HG03469 (cell line): ENCODE results near the gene TMEM132C.

ENCODE experiments used
- ATAC-seq: cut with Tn5 transposase; IDR thresholded peaks from one replicate; pipeline ENCODE4 v1.9.1; 2021; ENCODE audit warnings: mild to moderate bottlenecking, moderate library complexity, moderate number of reproducible peaks; ENCODE audit not compliant: unreplicated experiment

TMEM132C gene

DNA sequence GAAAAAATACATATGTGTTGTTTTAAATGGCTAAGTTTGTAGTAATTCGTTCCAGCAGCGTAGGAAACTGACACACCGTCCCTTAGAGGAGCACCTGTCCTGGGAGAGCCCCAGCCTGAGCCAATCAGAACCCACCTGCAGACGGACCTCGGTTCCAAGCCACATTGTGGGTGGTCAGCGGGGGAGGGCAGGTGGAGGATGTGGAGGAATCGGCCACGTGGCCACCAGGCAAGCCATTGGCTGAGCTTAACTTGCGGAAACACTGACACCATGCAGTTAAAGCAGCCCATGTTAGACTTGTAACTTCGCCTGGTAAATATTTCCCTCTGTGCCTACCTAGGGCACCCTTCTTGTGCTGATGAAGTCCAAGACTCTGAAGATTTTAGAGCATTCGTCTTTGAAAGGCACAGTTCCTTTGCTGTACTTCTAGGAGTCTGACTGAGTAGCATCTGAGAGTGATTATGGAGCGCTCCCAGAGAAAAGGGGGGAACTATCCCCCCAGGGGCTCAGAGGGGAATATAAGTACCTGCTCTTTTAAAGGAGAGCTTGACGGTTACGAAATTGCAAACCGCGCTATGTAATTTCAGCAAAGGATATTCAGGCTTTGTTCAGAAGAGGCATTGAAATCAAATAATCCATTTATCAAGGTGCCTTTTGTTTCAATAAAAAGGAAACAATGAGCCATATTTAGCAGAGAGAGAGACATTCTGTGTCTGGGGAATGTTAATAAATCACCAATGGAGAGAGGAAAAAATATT is 135.7 kb downstream of the TMEM132C start:
- no peak for ATAC-seq

DNA sequence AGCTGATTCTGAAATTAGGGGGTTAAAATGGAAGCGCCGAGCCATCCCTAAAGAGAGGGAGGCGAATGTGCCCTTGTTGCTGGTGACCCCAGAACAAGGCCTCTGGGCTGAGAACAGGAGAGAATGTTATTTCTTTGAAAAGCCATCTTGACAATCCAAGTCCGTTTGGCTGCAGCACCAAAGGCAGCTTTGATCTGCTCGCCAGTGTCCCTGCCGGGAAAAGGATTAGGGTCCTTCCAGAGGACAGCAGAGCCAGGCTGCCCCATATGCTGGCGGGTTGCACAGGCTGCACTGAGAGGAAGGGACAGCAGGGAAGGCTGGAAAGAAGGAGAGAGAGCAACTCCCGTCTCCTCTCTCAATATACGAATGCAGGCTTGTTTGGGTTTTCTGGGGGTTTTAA is 141.7 kb downstream of the TMEM132C start:
- no peak for ATAC-seq

DNA sequence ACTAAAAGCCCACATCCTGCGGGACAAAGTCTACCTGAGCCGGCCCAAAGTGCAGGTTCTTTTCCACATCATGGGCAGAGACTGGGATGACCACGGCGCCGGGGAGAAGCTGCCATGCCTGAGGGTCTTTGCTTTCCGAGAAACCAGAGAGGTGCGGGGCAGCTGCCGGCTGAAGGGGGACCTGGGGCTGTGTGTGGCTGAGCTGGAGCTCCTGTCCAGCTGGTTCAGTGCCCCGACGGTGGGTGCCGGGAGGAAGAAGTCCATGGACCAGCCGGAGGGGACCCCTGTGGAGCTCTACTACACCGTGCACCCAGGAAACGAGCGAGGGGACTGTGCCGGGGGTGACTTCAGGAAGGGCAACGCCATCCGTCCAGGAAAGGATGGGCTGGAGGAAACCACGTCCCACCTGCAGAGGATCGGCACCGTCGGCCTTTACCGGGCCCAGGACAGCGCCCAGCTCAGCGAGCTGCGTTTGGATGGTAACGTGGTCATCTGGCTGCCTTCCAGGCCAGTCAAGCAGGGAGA is 148.1 kb downstream of the TMEM132C start:
- ATAC-seq: no peak

DNA sequence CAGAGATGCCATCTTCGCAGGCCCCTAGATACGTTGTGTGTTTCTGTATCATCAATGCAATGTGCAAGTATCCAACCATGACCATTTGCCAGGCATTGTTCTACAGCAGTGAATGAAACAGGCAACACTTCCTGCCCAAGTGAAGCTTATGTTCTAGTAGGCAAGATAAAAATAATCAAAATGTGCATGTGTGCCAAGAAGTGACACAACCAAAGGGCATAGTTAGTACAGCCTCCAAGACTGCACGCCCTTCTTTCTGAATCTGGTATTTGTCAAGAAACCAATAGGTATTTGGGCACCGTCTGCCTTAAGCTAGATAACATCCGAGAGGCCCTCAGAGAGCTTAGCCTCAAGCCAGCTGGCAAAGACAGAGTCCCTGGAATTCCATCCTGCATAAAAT is 152.0 kb downstream of the TMEM132C start:
- no peak for ATAC-seq

DNA sequence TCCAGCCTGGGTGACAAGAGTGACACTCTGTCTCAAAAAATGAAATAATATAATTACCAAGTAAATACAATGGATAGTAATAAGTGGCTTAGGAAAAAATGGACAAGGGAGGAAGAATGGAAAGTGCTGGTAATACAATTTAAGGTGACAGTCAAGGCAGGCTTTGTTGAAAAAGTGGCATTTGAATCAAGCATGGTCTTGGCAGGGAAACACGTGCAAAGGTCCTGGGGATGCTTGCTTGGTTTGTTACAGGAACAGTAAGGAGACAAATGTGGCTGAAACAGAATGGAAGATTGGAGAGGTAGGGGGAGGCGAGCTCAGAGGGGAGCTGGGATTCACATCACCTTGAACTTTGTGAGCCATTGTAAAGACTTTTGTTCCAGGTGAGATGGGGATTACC is 153.2 kb downstream of the TMEM132C start:
- ATAC-seq: no peak

DNA sequence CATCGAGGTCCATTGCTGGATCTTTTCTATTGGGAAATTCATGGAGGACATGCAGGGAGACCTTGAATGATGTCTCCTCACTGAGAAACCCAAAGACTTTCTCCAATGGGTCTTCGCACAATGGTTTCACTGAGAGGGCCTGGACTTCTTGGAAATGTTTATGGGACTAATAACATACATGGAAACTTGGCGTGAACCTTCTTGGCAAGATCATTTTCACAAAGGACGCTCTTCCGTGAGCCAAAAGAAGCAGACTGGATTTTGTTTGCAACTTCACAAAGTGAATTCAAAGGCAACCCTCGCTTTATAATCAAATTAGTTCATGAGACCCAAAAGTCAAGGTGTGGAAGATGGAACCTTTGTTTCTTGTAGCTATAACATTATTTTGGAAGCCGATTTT is 154.4 kb downstream of the TMEM132C start:
- ATAC-seq: no peak

DNA sequence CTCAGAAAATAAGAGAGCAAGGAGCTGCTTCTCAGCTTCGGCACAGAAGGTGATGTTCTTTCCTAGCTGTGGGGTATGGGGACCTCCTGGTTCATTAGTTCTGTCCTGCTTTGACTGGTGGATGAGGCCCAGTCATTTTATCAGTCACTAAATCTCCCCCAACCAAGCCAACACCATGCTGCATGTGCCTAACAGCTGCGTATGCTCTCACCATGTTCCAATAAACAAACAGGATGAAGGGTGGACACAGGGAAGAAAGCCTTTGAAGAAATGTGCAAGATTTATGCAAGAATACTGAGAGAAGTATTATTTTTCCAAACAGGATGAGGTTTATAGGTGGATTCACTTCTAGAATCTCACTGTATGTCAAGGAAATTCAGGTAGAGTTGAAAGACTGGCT is 156.2 kb downstream of the TMEM132C start:
- ATAC-seq: no peak

DNA sequence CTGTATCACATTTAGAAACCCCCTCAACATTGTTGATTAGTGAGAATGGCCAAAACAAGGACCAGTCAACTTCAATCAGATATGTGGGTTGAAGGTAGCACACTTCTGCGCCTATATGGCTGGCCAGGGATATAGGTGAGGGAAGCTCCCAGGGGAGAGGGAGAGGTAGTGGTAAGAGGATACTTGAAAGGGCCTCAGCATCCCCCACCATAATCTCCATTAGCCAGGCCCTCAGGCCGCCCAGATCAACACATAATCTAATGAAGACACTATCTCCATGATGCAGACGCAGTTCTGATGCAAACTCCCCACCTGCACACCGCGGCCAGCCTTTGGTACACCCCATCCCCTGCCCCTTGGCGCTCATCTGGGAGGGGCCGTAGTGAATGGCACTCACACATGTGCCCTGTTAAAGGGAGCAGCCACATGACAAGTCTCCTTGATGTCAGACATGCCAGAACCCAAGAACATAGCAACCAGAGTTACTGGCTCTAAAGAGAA is 158.0 kb downstream of the TMEM132C start:
- ATAC-seq: no peak

DNA sequence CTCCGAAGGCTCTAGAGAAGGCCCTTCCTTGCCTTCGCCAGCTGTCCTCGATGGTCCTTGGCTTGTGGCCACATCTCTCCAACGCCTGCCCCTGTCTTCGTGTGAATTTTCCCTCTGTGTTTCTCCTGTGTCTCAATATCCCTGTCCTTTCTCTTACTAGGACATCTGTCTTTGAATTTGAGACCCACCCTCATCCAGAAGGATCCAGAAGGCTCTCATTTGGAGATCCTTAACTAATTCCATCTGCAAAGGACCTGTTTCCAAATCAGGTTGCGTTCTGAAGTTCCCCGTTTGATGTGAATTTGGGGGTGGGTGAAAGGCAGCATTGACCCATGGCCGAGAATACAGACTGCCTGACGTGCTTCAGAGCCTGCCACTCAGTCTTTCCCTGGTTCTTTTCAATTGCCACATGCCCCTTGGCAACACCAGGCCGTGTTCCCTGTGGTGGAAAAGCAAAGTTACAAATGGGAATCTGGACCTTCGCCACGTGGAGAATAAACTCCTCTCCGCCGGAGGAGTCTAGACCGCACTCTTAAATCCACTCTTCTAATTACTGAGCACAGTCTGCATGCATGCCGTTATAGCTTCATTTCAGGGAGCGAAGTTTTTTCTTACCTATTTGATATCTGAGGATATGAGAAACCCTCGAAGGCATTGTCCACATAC is 158.8 kb downstream of the TMEM132C start:
- ATAC-seq: no peak

DNA sequence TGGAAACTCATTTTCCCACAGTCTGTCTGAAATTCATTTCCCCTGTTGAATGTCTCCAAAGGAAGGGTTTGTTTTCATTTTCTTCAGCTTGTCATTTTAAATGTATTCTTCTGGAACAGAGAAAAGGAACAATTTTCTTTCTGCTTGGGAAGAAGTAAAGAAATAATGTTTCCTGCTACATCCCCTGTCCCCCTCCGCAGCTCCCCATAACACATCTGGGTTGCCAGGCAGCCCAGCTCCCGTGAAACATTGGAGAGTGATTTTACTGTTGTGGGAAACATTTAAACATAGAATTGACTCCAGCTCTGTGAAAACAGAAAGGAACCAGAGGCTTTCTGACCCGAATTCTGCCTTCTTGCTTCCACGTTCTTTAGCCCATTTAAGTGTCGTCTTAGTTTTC is 159.5 kb downstream of the TMEM132C start:
- ATAC-seq: no peak

DNA sequence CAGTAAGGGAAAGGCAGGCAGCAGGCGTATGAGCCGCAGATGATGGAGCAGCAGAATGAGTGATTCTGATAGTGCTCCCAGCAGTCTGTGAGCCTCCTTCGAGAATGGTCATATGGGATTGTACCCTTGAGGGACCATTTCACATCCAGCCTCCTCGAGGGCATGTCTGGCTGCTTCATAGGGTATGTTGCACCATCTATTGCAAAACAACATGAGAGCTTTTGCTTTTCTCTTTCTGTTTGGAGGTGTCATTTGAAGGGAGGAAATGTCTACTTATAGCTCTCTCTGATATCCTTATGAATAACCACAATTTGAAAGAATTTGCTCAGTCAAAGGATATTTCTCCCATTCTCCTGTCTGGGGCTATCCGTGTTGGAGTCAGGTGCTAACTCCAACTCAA is 172.8 kb downstream of the TMEM132C start:
- no peak for ATAC-seq

DNA sequence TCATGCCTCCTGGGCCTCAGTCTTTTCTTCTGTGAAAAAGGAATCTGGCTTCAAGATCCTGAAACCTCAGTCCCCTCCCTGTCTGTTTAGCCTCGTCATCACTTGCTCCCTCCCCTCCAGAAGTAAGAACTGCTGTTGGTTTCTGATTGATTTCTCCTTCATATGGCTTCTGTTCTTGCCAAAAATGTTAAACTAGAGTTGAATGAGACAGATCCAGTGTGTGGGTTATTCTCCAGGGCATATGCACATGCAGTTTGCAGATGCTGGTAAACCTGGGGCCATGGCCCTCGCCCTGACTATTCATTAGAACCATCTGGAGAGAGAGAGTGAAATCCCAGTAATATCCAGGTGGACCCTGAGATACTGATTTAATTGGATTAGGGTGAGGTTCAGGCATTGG is 175.1 kb downstream of the TMEM132C start:
- ATAC-seq: no peak

DNA sequence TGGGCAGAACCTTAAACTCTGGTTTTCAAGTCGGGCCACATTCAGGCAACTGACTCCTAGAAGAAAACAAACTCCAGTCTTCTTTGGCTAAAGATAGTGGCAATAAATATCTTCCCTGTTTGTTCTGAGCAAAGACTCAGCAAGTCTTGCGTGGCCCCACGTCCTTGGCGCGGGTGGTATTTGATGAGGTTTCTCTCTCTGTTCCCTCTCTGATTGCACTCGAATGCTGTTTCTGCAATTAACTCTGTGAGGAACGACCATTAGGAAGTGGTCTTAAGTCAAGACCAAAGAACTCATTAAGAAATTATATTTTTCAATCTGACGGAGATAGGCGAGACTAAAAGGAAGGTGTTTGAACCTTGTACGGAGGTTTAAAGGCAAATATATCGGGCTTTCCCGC is 177.6 kb downstream of the TMEM132C start:
- ATAC-seq: no peak

DNA sequence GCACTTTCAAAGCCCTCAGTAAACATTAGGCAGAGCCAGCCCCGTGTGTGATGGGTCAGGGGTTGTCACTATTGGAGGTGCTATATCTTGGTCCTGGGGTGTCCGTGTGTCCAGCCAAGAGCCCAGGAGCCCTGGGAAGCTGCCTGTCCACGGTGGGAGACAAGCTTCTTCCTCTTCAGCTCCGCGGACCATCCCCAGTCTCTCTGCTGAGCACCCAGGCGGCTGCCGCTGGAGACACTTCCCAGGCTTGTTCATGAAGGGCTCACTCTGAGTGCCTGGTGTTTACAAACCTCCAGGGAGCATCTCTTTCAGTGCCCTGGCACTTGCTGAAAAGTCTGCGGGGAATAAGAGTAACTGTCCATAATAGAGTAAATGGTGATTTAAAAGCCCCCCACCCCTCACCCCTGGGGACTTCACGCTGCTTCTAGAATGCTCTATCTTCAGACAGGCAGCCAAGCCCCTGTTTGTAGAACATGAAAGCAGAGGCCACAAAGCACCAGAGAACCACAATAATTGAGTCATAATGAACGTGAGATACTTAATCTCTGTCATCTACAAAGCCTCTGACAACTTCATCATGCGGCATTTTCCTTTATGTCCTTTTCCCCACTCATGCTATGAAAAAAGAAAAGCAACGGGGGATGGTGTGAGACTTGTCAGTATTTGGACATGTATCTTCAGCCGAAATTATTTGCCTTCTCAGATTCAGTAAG is 178.6 kb downstream of the TMEM132C start:
- no peak for ATAC-seq

DNA sequence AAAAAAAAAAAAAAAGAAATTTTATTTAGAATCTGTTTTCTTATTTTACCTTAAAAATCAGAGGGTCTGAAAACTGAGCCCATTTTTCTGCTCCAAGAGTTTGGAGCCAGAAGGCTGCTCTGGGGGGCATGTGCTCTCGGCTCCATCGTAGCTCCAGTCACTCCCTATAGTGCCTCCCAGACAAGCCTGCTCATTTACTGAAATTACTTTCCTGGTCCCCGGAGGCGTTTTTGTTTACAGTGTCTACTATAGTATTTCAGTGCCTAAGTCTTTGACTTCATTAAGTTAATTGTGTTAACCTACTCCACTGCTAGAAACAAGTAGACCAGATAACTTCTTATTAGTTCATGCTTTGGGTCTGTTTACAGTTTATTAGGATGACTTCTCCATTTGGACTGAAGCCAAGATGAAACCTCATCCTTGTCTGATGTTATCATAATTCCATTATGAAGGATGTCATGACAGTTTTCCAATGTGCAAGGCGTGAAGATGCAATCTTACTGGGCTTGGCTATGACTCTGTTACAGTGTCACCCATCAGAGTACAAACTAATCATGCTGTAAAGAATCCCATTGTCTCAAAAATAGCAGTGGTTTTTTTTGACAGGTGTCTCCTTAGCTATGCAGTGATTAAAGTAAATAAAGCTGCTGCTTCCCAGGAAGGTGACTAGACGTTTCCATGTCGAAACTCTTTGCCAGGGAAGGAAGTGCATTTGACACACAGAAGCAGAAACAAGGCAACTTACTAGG is 182.3 kb downstream of the TMEM132C start:
- no peak for ATAC-seq

DNA sequence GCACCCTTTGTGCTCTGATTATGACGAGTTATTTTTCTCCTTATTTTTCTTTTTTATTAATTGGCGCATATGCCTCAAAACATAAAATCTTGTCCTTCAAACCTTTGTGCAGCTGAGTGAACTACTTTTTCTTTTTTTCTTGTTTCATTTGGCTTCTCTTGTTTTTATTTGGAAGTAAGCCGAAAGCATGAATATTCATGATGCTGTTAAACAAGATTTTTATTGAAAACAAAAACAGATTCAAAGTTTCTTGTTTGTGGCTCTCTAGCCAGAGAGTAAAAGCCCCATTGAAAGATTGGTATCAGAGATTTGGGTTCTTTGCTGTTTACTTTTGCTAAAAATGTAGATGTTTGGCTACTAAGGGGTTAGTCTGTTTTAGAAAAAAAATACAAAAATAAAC is 183.8 kb downstream of the TMEM132C start:
- no peak for ATAC-seq

DNA sequence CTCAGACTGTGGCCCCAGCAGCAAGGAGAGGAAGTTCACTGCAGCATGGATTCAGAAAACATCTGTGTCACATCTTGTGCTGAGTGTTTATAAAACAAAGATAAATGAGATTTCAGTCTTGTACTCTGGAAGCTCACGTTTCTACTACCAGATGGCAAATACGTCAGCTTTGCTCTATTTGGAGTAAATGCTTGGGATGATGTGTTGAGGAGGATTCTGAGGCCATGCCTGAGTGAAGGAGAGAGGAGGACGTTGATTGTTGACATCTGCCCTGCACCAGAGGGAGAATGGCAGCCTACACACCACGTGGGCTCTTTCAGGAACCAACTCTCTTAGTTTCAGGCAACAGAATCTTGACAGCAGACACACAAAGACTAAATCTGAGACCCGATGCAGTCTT is 188.9 kb downstream of the TMEM132C start:
- ATAC-seq: no peak

DNA sequence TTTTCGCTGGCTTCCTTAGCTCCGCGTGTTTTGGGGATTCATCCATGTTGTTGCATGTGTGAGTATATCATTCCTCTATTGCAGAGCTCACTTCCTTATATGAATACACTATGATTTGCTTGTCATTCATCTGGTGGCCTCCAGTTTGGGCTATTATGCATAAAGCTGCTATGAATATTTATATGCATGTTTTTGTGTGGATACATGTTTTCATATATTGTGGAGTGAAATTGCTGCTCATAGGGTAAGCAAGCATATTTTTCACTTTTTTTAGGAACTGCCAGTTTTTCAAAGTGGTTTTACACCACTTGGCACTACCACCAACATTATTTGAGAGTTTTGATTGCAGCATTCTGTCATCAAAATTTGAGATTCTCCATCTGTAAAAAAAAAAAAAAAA is 190.0 kb downstream of the TMEM132C start:
- no peak for ATAC-seq

DNA sequence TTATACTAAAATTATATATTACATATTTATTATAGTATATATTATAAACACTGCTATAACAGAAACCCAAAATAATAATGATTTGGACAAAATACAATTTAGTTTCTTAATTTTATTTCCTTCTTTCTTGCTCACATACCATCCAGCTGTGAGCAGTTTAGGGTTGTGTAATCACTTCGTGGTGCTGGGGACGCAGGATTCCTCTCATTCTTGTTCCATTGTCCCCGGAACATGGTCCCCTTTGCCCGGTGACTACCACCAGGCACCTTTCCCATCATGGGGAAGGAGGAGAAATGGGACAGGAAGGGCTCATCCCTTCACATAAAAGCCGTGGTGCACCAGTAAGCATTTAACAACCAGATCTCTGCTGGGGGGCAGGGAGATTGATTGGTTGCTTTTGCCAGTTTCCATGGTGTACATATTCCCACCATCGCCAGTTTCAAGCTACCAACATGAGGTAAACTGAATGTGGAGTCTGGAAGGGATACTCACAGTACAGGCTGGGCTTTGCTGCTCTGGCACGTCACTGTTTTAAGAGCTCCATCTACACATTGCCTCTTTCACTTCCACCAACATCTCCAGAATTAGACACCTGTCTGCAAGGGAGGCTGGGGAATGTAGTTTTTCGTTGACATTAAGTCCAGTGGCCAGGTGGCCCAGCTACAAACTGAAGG is 191.5 kb downstream of the TMEM132C start:
- no peak for ATAC-seq

DNA sequence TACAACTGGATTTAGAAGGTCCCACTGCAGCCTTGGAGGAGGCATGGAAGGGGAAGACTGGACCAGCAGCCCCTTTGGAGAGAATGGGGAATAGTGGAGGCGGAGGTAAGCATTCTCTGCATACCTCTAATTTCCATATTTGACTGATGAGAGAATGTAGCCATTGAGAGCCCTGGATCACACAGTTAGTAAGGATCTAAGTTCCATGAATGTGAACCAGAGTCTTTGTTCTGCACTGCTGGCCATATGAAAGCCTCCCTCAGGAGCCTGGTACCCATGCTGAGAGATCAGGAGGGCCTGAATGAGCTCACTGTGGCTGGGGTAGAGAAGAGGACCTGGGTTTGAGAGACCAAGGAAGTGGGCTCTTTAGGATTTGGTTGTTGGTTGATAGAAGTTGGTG is 192.1 kb downstream of the TMEM132C start:
- no peak for ATAC-seq
